ENCODE results near the gene LRRC14B. TPM values are rescaled to one million over a fixed set of nuclear protein-coding genes. Genes with fewer than 3 reads are reported as not detected.

LRRC14B gene
- total RNA-seq, 1 donor from 2014 or later = 1.2 TPM

DNA sequence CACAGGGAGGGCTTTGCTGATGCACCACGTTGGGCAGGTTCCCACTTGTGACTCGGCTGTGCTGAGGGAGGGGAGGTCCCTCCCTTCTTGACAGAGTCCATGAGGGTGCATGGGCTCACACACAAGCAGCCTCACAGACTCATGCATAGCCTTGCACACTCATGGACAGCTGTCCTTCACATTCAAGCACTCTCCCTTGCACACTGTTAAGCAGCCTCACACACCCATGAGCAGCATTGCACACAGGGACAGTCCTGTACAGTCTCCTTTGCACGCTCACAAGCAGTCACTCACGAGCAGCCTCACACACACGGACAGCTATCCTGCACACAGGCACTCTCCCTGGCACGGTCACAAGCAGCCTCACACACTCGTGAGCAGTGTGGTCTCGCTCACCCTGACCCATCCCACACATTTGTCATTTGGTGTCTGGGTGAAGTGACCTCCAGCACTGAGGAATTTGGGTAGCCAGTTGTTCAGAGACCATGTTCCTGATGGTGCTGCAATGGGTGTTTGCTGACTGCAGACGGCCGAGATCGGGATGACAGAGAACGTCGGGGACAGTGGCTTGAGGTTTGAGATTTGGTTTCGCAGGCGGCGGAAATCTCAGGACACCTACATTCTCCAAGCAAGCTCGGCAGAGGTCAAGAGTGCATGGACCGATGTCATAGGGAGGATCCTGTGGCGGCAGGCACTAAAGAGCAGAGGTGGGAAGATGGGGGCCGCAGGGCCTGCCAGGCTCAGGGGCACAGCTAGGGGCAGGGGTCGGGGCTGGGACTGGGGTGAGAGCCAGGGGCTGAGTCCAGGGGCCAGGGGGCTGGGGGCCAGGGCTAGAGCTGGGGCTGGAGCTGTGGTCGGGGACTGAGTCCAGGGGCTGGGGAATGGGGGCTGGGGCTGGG, 17.7 kb upstream of the LRRC14B start:
- FAIRE-seq (no peak), DNase-seq (ENCODE audit: low spot score in 2 of 2) (no peak)

GRCh38 chr5:174291-174600, 17.0 kb upstream of the LRRC14B start:
- FAIRE-seq (no peak), DNase-seq (ENCODE audit: low spot score in 2 of 2) (no peak)

DNA sequence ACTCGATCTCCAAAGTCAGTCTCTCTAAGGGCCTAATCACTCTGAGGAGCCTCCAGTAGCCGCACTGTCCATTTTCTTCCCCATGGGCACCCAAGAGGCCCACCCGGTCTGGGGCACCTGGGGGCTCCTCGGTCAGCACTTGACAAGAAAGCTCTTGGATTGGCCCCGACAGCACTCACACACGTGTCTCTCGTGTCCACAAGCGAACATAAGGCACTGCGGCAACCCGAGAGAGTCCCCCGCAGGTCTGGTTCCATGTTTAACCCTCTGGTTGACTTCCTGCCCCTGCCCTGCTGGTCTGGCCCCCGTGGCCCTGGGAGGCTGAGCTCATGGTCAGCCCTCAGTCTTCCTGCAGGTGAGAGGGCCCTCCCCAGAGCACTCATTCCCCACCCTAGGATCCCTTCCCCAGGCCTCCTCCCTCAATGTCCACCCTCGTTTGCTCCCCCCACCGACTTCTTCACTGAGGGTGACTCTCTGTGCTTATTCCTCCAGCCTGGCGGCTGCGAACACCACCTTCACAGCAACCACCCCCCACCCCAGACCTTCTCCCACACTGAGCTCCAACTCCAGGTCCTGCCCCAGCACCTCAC, 16.3 kb upstream of the LRRC14B start:
- no peak for FAIRE-seq
- DNase-seq (ENCODE audit: low spot score in 2 of 2) = no peak

DNA sequence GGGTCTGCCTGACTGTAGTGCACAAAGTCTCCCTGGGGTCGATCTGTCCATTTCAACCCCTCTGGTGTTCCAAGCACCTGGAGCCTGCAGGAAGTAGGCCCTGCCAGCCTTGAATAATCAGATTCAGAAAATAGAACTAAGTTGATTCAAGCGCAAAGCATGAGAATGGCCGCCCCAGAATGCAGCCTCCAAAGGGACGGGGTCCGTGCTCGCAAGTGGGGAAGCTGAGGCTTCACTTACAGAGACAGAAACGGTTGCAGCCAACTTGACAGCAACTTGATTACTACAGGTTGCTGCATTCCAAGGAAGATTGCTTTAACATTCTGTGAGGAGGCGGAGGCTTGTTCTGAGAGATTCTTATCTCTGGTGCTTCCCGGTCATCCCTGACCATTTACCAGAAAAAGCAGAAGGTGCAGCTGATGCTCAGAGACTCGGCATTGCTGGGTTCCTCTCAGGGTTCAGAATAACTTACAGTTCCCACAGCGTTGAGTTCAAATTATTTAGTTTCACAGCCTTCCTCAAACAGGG, 14.9 kb upstream of the LRRC14B start:
- FAIRE-seq = no peak
- no peak for DNase-seq (ENCODE audit: low spot score in 2 of 2)

- no peak for DNase-seq (ENCODE audit: low spot score in 2 of 2)
- FAIRE-seq = no peak
These were observed 13.2 kb upstream of the LRRC14B start for GRCh38 chr5:178110-178509.

- no peak for DNase-seq (ENCODE audit: low spot score in 2 of 2)
- FAIRE-seq = no peak
These were observed 11.9 kb upstream of the LRRC14B start for GRCh38 chr5:179401-179800.

DNA sequence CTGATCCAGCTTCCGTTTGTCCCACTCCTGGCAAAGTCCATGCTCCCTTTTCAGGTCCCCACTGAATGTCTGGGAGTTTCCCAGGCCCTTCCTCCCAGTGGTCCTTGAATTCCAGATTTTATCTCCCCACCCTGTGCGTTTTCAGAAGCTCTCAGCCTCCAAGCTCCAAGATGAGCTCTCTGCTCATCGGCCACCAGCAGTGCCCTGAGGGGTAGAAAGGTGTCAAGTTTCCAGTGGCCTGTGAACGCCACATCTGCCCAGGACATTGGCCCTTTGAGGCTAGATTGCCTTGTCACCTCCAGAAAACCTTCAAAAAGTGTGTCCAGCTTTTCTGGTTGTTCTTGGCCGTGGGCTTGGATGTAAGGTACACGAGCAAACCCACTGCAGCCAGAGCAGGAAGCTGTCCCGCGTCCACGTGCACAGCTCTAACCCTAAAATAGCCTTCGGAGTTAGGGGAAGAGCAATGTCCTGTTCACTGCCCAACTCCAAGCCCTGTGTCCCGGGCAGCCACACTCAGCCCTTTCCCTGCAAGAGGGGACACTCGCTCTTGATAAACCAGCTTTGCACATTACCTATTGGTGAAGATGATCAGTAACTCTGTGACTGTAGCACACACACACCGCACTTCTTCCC, 10.9 kb upstream of the LRRC14B start:
- FAIRE-seq = no peak

DNA sequence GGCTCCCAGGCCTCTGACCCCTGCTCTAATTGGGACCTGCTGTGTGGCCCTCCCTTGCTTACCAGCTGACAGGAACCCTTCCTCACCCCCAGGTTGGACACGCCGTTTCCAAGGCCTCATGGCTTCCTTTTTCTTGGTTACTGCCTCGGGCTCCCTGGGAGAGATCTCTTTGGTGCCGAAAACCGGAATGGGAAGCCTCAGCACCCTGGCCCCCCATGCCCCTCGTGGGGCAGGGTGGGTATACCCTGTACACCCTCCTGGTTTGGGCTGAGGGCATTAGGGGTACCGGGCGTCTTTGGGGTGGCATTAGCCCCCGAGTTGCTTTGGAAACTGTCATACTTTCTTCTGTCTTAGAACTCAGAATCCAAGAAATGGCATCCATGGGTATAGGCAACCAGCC, 10.1 kb upstream of the LRRC14B start:
- DNase-seq (ENCODE audit: low spot score in 2 of 2) (no peak), FAIRE-seq (no peak)

More for the DNA sequence above, 10.9 kb upstream of the LRRC14B start:
- no peak for DNase-seq (ENCODE audit: low spot score in 2 of 2)

DNA sequence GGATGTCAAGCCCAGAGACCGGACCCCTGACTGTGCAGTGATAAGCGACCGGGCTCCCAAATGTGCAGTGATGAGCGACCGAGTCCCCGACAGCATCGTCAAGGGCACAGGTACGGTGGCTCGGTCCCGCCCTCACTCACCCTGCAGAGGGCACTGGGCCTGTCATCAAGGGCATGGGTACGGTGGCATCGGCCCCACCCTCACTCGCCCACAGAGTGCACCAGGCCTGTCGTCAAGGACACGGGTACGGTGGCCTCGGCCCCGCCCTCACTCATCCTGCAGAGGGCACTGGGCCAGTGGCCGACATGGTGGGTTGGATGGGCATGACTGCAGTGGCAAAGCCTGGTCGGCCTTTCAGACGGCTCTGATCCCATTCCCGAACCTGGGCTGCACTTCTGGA, 9.7 kb upstream of the LRRC14B start:
- DNase-seq (ENCODE audit: low spot score in 2 of 2) (no peak), FAIRE-seq (no peak)

DNA sequence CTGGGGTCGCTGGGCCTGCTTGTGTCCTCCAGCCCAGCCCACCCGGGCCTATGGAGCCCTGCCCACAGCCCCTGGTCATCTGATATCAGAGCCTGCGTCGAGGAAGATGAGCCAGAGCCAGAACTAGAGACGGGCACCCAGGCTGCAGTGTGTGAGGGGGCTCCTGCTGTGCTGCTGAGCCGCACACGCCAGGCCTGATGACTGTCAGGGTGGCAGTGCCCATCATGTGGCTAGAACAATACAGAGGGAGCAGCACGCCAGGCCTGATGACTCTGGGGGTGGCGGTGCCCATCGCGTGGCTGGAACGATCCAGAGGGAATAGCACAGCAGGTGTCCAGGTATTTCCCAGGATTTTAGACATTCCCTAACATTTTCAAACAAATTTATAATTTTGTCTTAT, 9.2 kb upstream of the LRRC14B start:
- no peak for FAIRE-seq
- DNase-seq (ENCODE audit: low spot score in 2 of 2) = no peak

GRCh38 chr5:184471-184870, 6.8 kb upstream of the LRRC14B start:
- no peak for FAIRE-seq
- DNase-seq (ENCODE audit: low spot score in 2 of 2) = no peak

DNA sequence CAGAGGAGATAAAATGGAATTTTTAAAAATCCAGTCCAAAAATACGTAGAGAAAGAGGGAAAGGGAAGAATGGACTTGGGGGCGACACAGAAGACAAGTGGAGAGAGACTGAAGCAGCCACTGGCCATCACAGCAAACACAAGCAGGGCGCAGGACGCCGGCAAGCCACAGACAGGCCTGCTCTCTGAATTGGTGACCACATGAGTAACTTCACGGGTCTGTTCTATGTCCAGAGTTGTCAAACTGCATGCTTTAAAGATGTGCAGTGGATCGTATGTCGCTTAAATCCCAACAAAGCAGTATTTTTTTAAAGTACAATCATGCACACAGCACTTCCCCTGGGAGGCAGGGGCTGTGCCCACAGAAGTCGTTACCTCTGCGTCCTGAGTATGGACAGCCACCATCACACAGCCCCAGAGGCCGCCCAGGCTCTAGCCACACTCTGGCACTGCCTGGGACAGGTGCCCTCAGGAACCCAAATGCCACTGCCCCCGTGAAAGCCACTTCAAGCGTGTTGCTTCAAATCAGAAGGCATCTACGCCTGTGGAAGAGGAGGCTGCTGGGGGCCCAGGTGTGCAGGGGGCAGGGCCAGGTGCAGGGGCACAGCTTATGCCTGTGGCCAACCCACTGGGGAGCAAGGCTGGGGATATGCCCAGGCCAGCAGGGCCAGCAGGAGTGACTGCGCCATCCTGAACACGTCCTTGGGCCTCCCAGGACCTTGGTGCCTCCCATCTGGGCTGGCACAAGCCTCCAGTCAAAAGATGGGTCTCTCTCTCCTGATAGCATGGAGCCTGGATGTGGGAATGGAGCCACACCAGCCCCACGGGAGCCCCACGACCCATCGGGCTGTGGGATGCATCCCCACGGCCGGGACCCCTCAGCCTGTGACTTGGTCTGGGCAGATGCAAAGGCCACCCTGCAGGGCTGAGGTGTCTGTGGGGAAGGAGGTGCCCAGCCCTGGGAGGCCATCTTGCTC, 5.9 kb upstream of the LRRC14B start:
- no peak for FAIRE-seq

GRCh38 chr5:186091-187041, 4.9 kb upstream of the LRRC14B start:
- DNase-seq (ENCODE audit: low spot score in 2 of 2) (no peak), FAIRE-seq (no peak)

More for the DNA sequence above, 5.9 kb upstream of the LRRC14B start:
- DNase-seq (ENCODE audit: low spot score in 2 of 2) = no peak

GRCh38 chr5:187042-187431, 4.3 kb upstream of the LRRC14B start:
- DNase-seq (ENCODE audit: low spot score in 2 of 2) = no peak
- no peak for FAIRE-seq

DNA sequence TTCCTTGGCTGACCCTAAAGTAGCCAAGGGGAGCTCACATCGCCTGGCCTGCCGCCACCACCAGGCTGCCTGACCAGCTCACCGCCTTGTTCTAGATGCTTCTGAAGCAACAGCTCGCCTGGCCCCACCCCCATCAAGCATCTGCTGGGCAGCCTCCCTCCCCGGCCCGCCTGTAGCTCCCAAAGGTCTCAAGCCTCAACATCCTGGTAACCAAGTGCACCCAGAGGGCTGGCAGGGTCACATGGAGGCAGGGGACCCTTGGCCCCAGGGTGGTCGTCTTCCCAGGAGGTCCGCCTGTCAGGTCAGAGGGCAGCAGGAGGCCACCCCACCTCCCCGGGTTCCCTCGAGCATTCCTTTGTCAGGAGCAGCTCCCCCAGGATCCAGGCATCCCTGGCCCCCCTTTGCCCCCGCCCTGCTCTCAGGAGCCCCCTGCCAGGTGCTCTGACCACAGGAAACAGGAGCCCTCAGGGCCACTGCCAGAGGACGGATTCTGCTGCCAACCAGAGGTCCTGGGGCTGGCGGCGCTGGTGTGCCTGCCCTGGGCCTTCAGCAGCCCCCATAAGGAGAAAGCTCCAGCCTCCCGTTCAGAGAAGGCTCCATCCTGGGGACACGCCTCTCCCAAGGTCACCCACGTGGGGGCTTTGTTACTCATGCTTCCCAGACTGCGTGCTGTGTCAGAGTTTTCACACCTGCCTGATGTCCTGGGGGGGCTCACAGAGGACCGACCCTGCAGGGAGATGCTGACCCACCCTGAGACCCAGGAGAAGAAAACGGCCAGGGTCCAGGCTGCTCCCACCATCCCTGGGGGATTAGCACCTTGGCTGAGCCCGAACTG, 3.5 kb upstream of the LRRC14B start:
- no peak for FAIRE-seq
- DNase-seq (ENCODE audit: low spot score in 2 of 2) = no peak

- FAIRE-seq (no peak), DNase-seq (ENCODE audit: low spot score in 2 of 2) (peak; percentile 80 to 94)
These were observed 2.5 kb upstream of the LRRC14B start for GRCh38 chr5:188488-189481.

DNA sequence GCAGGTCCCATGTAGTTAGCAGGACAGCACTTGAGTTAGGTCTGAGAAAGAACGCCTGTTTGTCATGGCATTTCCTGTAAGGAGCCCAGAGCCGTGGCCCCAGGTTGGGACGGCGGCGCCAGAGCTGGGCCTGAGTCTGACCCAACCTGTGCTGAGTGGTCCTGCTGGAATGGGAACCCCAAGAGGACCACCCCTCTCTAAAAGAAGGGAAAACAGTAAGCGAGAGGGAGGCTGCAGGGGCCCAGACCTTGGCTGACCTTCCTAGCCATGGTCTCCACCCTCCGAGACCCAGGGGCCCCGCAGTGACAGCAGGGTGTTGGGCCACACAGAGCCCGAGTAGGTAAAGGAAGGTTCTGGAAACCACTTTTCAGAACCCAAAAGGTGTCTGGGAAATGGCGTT, 1.8 kb upstream of the LRRC14B start:
- DNase-seq (ENCODE audit: low spot score in 2 of 2) (no peak), FAIRE-seq (no peak)
